ENCODE results near the gene NEURL1.

DNA sequence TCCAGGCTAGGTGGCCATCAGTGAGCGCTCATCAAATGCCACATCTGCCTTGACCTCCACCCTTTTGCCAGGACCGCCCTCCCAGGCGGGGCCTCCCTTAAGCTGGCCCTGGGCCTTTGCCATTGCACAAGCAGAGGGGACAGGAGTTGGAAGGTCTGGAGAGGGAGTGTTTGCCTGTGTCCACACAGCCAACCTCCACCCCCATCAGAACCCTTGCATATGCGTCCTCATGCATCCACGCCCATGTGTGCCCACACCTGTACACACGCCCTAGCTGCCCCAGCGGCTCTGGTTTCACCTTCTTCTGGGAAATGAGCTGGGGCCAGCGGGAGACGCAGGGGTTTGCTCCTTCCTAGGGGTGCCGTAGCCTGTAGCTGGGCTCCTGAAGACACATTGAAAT, 64.0 kb downstream of the NEURL1 start:
- TF ChIP-seq CTCF (IDR thresholded peaks at IDR 0.05; ENCODE audit: extremely low read depth in 1 of 2, insufficient read depth in 1 of 2, low read depth in 1 of 2, low read length in 2 of 2) (no peak), POLR2AphosphoS5 (IDR thresholded peaks at IDR 0.05; ENCODE audit: insufficient read depth, low read depth, low read length) (no peak), MAX (IDR thresholded peaks at IDR 0.05; ENCODE audit: insufficient read depth, insufficient read length) (no peak), POLR2A (IDR thresholded peaks at IDR 0.05; ENCODE audit: low read depth, low read length) (no peak), GATA2 (IDR thresholded peaks at IDR 0.05; ENCODE audit: insufficient read depth, insufficient read length, low read depth, low read length) (no peak), MYC (IDR thresholded peaks at IDR 0.05; ENCODE audit: low read depth, low read length) (no peak)

Data from endothelial cell of umbilical vein (primary cell).